Activated CD4-positive, alpha-beta memory T cell treated with anti-CD3 and anti-CD28 coated beads, Interleukin-2, amount 10 ng/mL, durations not matched to agents 7 days and 5 days (primary cell): ENCODE measurements around the gene CDC25C. TPM values are rescaled to one million over a fixed set of nuclear protein-coding genes. Genes with fewer than 3 reads are reported as not detected.
"Not testable (repeated sequence)": the region's sequence is repeated elsewhere in the genome, so short reads cannot be mapped to it uniquely, and the experiment has no call there.

Experiments used
- CTCF ChIA-PET: fragments of 350-600 bp; sonication (Branson Sonifier 250); formaldehyde crosslinking; loops from one replicate; lab custom pipeline; 2021; ENCODE audit warnings: antibody characterized with exemption, inconsistent platforms; lab: Charles Lee
- POLR2A ChIA-PET: fragments of 350-600 bp; sonication (Branson Sonifier 250); formaldehyde crosslinking; loops from one replicate; lab custom pipeline; 2021; ENCODE audit warnings: antibody characterized with exemption; lab: Charles Lee
- DNase-seq: peaks from one replicate; pipeline ENCODE4 v3.0.0-alpha.2; 2020
- H3K27ac Mint-ChIP-seq: one replicate; pipeline ENCODE4 v1.8.0; 2021; ENCODE audit warnings: mild to moderate bottlenecking, mixed read lengths
- H3K27me3 Mint-ChIP-seq: one replicate; pipeline ENCODE4 v1.8.0; 2021; ENCODE audit warnings: mixed read lengths
- H3K36me3 Mint-ChIP-seq: one replicate; pipeline ENCODE4 v1.8.0; 2021; ENCODE audit warnings: low read depth, mixed read lengths
- H3K4me1 Mint-ChIP-seq: one replicate; pipeline ENCODE4 v1.8.0; 2021; ENCODE audit warnings: mixed read lengths
- H3K4me3 Mint-ChIP-seq: one replicate; pipeline ENCODE4 v1.8.0; 2021; ENCODE audit warnings: mild to moderate bottlenecking, mixed read lengths
- H3K9me3 Mint-ChIP-seq: one replicate; pipeline ENCODE4 v1.8.0; 2021; ENCODE audit warnings: mixed read lengths
- total RNA-seq, 2 experiments: library from RNA; stranded (reverse); gene quantifications; one replicate each; pipeline ENCODE4 v1.2.3, GENCODE V29; 2021

The CDC25C gene
- total RNA-seq, 2 experiments from 2014 or later, result 15.2 to 18.4 TPM

DNA sequence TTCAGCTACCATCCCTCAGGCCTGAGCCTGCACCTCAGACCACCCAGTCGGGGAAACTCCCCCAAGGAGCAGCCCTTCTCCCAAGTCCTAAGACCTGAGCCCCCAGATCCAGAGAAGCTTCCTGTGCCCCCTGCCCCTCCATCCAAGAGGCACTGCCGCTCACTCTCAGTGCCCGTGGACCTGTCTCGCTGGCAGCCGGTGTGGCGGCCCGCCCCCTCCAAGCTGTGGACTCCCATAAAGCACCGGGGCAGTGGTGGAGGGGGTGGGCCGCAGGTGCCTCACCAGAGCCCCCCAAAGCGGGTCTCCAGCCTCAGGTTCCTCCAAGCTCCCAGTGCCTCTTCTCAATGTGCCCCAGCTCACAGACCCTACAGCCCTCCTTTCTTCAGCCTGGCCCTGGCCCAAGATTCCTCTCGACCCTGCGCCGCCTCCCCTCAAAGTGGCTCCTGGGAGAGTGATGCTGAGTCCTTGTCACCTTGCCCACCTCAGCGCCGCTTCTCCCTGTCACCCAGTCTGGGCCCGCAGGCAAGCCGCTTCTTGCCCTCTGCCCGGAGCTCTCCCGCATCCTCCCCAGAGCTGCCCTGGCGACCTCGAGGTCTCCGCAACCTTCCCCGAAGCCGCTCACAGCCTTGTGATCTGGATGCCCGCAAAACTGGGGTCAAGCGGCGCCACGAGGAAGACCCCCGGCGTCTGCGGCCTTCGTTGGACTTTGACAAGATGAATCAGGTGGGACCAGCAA is 13.5 kb upstream of the CDC25C start:
- no peak overlapping the region for H3K4me3 Mint-ChIP-seq
- no peaks in the 10 kb centered on the region for H3K27me3 Mint-ChIP-seq
- ChIA-PET POLR2A (interaction anchor here (1.4 kb wide), 1 partner anchor 13 kb away, joined by 6 read pairs; the partner anchor contains the start of gene CDC25C), CTCF (interaction anchor here (1.0 to 1.1 kb wide), 2 partner anchors 8 to 66 kb away, joined by 3 to 6 read pairs; no protein-coding TSS in a partner anchor)
- H3K4me1 Mint-ChIP-seq, result peaks cover 16% of the 10 kb centered on the region
- no peaks in the 10 kb centered on the region for H3K9me3 Mint-ChIP-seq
- peaks cover 59% of the 10 kb centered on the region for H3K36me3 Mint-ChIP-seq
- no peak overlapping the region for H3K27ac Mint-ChIP-seq
- DNase-seq, result no peak

DNA sequence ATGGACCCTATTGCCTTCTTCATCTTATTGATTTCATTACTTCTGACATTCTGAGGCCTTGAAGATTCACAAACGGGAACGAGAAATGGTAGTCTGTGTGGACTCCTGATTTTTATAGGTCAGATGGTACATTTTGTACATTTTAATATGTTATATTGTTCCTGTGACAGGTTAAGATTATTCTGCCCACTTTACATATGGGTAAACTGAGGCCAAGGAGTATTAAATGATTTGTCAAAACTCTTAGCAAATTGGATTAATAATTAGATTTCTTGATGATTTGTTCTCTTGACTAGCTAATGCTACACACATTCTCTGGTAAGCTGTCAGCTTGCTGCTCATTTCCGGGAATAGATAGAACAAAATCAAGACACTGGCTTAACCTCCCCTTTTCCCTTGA is 8.4 kb upstream of the CDC25C start:
- CTCF ChIA-PET, result interaction anchor here (17.2 kb wide), 1 partner anchor 11 kb away, joined by 387 read pairs; the partner anchor contains the start of gene KDM3B
- POLR2A ChIA-PET, result interaction anchor here (0.6 to 6.1 kb wide), 7 partner anchors 9 to 235 kb away, joined by 3 to 182 read pairs (median 4); partner anchors contain the start of genes CDC23, HSPA9 and KDM3B
- Mint-ChIP-seq H3K36me3 (peaks cover 32% of the 10 kb centered on the region), H3K27me3 (no peaks in the 10 kb centered on the region), H3K9me3 (no peaks in the 10 kb centered on the region), H3K27ac (no peak overlapping the region), H3K4me1 (peaks cover 41% of the 10 kb centered on the region), H3K4me3 (peak overlapping the region; percentile 82)
- no peak for DNase-seq

DNA sequence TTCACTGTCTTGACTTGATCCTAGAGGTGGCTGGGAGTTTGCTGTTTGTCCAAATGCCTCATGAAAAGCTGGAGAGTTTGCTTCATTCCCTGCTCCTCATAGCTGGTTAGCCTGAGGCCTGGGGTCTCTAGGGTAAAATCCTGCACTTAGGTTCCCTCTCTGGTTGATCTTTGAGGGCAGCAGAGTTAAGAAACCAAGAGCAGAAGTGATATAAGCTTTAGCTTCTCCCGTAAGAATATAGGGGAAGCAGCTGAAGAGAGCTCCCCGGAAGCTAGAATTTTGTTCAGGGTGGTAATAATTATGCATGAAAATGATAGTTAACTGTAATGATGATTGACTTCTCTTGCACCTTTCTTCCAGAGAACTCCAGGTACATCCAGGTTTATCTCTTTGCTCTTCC is 7.9 kb upstream of the CDC25C start:
- H3K27ac Mint-ChIP-seq, result peak overlapping the region; percentile 79
- H3K9me3 Mint-ChIP-seq, result no peaks in the 10 kb centered on the region
- ChIA-PET POLR2A (interaction anchor here (0.6 to 6.1 kb wide), 7 partner anchors 9 to 236 kb away, joined by 3 to 182 read pairs (median 5); partner anchors contain the start of genes CDC23, HSPA9 and KDM3B), CTCF (interaction anchor here (1.1 to 17.2 kb wide), 2 partner anchors 12 to 164 kb away, joined by 3 to 387 read pairs; partner anchors contain the start of gene KDM3B)
- H3K36me3 Mint-ChIP-seq, result peaks cover 28% of the 10 kb centered on the region
- peaks cover 41% of the 10 kb centered on the region for H3K4me1 Mint-ChIP-seq
- DNase-seq, result no peak
- H3K4me3 Mint-ChIP-seq, result peak overlapping the region; percentile 82
- H3K27me3 Mint-ChIP-seq, result no peaks in the 10 kb centered on the region

DNA sequence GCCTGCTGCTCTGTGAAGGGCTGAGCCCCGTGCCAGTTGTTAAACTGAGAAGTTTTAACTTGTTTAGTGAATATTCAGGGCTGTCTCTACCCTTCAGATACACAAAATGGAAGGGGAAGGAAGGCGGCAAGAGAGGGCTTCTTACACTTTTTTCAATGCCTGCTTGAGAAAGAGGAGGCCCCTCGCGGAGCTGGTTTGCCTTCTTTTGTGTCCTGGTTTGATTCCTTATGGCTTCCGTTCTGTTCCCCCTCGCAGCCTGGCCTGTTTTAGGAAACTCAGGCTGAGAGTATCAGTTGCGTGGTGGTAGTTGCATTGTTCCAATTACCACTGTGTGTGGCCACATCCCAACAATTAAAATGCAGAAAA is 7.5 kb upstream of the CDC25C start:
- DNase-seq, result no peak
- no peaks in the 10 kb centered on the region for H3K27me3 Mint-ChIP-seq
- peaks cover 24% of the 10 kb centered on the region for H3K36me3 Mint-ChIP-seq
- CTCF ChIA-PET, result interaction anchor here (1.1 to 17.2 kb wide), 3 partner anchors 11 to 164 kb away, joined by 3 to 387 read pairs (median 4); partner anchors contain the start of gene KDM3B
- no peaks in the 10 kb centered on the region for H3K9me3 Mint-ChIP-seq
- peaks cover 41% of the 10 kb centered on the region for H3K4me1 Mint-ChIP-seq
- POLR2A ChIA-PET, result interaction anchor here (1.0 to 6.1 kb wide), 8 partner anchors 8 to 954 kb away, joined by 3 to 182 read pairs (median 6); partner anchors contain the start of genes CDC23, HSPA9, KDM3B and MATR3
- H3K27ac Mint-ChIP-seq, result peak overlapping the region; percentile 79
- peak overlapping the region; percentile 82 for H3K4me3 Mint-ChIP-seq

DNA sequence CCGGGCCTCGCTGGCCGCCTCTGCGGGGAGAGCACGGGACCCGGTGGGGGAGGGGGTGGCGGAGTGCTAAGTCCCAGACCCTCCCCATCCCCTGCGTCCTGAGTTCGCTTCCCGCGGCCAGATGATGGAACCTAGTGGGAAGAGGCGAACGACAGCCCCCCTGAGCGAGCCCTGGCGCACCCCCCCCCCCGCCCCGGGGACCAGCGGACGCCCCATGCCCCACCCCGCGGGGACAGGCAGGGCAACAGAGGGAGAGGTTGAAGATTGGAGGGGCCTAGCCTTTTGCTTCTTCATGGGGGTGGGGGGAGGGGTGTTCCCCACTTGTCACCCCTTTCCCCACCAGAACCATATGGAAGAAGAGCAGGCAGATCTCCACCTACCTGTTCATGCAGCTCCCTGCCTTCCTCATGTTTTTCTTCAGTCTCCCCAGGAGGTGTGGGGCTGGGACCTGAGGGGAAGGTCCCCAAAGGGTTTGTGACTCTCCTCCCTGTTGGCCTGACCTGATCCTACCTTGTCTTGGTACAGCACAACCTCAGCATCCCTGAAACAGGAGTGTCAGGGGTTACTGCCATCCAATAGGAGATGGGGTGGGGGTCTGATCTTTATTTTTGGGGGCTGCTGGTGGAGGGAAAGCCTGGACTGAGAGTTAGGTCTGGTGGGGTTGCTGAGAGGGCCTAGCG is 6.9 kb upstream of the CDC25C start:
- peaks cover 41% of the 10 kb centered on the region for H3K4me1 Mint-ChIP-seq
- DNase-seq, result no peak
- POLR2A ChIA-PET, result interaction anchor here (0.6 to 6.1 kb wide), 22 partner anchors 9 to 954 kb away, joined by 3 to 182 read pairs (median 4); partner anchors contain the start of genes CDC23, EGR1, ETF1 and KDM3B

DNA sequence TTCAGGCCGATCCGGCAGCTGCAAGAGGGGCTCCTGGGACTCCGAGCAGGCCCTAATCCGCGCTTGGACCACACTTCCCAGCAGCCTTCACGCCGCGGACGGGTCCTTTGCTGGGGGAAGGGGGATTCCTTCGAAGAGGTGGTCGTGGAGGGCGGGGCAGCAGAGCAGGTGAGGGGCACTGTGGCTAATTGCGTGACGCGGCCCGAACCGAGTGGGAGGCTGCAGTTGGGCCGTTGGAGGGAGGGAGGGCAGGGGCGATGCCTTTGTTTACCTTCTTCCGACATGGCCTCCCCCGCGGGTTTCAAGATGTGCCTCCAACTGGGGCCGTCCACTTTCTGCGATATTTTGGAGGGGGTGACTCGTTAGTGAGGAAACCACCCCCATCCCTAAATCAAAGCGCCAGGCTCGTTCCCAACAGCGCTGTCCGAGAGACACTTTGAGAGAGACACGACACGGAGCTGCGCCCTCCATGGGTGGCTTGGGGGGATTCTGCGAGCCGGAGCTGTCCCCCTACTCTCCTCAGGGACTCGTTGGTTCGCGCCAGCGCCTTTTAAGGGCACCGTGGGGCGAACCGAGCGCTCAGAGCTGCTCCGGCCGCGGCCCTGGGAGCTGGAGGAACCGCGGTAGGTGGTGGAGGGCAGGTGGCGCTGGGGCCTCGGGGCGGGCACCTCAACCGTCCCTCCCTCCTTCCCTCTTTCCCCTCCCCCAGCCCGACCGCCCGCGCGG is 6.2 kb upstream of the CDC25C start, which contains the start of gene FAM53C:
TSS of gene FAM53C (plus strand) at position 582 of the 726 bp plus-strand sequence. CDS start 3,070 bp downstream, outside the sequence.
- Mint-ChIP-seq H3K9me3 (no peaks in the 10 kb centered on the region), H3K4me1 (peaks cover 42% of the 10 kb centered on the region), H3K4me3 (peak within 1 kb of the TSS; percentile 82), H3K27me3 (no peaks in the 10 kb centered on the region), H3K36me3 (peaks cover 15% of the 10 kb centered on the region), H3K27ac (peak within 1 kb of the TSS; percentile 89)
- ChIA-PET CTCF (interaction anchor here (0.9 to 17.2 kb wide), 3 partner anchors 10 to 449 kb away, joined by 4 to 387 read pairs (median 4); partner anchors contain the start of genes KDM3B and PKD2L2), POLR2A (interaction anchor here (0.6 to 6.1 kb wide), 23 partner anchors 8 to 955 kb away, joined by 3 to 182 read pairs (median 4); partner anchors contain the start of genes EGR1, ETF1, HSPA9 and KDM3B)
- DNase-seq, result peak; percentile 93

More for the DNA sequence above, 6.9 kb upstream of the CDC25C start:
- Mint-ChIP-seq H3K9me3 (no peaks in the 10 kb centered on the region), H3K27ac (peak overlapping the region; percentile 79), H3K4me3 (peak overlapping the region; percentile 82), H3K36me3 (peaks cover 18% of the 10 kb centered on the region), H3K27me3 (no peaks in the 10 kb centered on the region)
- CTCF ChIA-PET, result interaction anchor here (0.9 to 17.2 kb wide), 4 partner anchors 10 to 449 kb away, joined by 3 to 387 read pairs (median 4); partner anchors contain the start of genes KDM3B and PKD2L2

DNA sequence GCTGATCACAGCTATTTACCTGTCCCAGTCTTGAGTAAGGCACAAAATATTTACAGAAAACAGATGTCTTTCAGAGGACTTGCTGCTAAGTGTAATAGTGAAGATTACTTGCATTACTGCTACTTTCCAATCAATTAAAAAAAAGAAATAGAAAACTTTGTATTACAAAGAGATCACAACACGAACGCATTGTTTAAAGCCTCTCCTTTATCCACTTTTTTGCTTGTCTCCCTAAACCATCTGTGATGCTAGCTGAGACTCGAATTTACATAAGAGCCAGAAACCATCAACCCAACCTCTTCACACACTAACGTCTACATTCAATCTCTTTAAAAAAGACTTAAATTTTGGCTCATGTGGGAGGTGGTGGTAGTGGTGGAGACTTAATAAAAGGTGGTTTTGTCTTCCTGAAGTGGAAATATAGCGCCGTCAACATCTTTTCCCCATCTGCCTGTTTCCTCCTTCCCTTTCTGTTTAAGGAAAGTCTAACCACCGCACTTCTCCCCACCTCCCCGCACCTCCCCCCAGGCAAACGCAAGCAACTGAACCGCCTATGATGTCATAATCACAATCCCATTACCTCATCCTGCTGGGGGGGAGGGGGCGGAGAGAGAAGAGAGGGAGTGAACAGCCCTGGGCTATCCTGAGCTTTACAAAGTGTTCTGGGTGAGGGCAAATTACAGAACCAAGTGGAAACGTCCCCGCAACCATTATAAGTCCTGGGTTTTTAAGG is 5.5 kb upstream of the CDC25C start:
- Mint-ChIP-seq H3K9me3 (no peaks in the 10 kb centered on the region), H3K4me1 (peaks cover 48% of the 10 kb centered on the region), H3K27me3 (no peaks in the 10 kb centered on the region), H3K27ac (peak overlapping the region; percentile 89), H3K4me3 (peak overlapping the region; percentile 82), H3K36me3 (peaks cover 15% of the 10 kb centered on the region)
- CTCF ChIA-PET, result interaction anchor here (17.2 kb wide), 1 partner anchor 14 kb away, joined by 387 read pairs; the partner anchor contains the start of gene KDM3B
- POLR2A ChIA-PET, result interaction anchor here (1.1 to 6.1 kb wide), 13 partner anchors 8 to 238 kb away, joined by 3 to 182 read pairs (median 5); partner anchors contain the start of genes EGR1, ETF1, HSPA9 and KDM3B
- DNase-seq, result no peak

DNA sequence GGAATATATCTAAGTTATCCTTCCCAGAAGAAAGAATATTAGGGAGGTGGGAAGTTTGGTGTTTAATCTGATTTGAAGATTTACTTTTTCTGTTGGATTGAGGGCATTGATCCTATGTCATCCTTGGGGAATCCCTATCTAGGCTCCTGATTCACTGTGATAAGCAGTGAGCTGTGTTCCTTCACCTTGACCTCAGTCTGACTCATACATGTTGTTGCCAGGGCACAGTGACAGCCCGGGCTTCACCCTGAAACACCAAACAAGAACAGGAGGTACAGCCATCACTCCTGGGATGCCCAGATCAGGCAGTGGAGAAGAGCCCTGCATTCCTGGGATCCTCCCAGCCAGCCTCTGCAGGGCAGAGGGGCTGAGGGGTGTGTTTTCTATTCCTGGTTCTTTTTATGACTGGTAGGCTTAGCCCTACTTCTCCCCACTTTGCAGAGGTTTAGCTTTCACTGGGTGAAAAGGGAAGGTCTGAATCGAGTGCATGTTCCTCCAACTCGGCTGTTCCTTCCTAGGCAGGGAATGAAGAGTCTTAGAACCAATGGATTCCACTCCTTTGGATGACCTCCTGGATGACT is 3.4 kb upstream of the CDC25C start:
- ChIA-PET CTCF (interaction anchor here (17.2 kb wide), 1 partner anchor 16 kb away, joined by 387 read pairs; the partner anchor contains the start of gene KDM3B), POLR2A (interaction anchor here (1.5 to 4.7 kb wide), 2 partner anchors 18 to 302 kb away, joined by 3 to 87 read pairs; partner anchors contain the start of genes FAM13B and KDM3B)
- Mint-ChIP-seq H3K27me3 (no peaks in the 10 kb centered on the region), H3K9me3 (no peaks in the 10 kb centered on the region), H3K4me3 (no peak overlapping the region), H3K36me3 (no peaks in the 10 kb centered on the region), H3K4me1 (peaks cover 47% of the 10 kb centered on the region), H3K27ac (no peak overlapping the region)
- DNase-seq, result no peak

DNA sequence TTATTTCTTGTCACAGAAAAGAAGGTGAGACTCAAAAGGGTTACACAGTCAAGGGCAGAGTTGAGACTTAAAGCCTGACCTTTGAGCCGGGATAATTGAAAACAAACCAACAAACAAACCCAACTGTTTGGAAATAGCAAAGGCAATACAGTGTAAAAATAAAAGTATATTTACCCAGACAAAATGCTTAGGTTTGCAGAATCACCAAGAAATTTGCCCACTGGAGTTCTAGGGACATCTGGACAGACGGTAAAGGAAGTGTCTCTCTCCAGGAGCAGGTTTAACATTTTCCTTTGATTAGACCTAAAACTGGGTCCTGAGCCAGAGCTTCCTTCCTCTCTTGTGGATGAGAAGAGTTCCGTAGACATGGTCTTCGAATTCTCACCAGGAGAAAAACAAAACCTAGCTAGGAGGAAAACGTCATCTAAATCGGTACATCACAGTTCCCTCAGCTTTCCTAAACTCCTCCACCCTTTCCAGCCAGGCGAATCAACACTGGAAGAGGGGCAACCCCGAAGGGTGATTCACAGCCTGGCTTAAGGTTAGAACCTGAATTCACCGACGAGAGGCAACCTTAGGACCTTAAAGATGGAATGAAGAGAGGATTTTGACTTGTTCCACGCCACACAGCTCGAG is 673 bp downstream of the CDC25C start:
- H3K4me1 Mint-ChIP-seq, result peaks cover 32% of the 10 kb centered on the region
- H3K27me3 Mint-ChIP-seq, result no peaks in the 10 kb centered on the region
- POLR2A ChIA-PET, result interaction anchor here (0.6 to 4.7 kb wide), 15 partner anchors 9 to 578 kb away, joined by 3 to 87 read pairs (median 5); partner anchors contain the start of genes BRD8, CDC23, EGR1 and ETF1
- no peaks in the 10 kb centered on the region for H3K9me3 Mint-ChIP-seq
- H3K4me3 Mint-ChIP-seq, result peak overlapping the region; percentile 83
- H3K27ac Mint-ChIP-seq, result peak overlapping the region; percentile 62
- peaks cover 6% of the 10 kb centered on the region for H3K36me3 Mint-ChIP-seq
- CTCF ChIA-PET, result interaction anchor here (1.2 to 17.2 kb wide), 6 partner anchors 12 to 173 kb away, joined by 3 to 387 read pairs (median 6); partner anchors contain the start of genes EGR1, KDM3B and KIF20A
- no peak for DNase-seq

DNA sequence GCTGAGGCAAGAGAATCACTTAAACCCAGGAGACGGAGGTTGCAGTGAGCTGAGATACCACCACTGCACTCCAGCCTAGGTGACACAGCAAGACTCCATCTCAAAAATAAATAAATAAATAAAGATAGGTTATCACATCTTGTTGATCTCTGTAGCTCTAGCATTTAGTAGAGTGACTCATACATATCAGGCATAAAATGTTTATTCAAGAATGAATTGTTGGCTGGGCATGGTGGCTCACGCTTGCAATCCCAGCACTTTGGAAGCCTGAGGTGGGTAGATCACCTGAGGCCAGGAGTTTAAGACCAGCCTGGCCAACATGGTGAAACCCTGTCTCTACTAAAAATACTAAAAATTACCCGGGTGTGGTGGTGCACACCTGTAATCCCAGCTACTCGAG is 13.4 kb downstream of the CDC25C start:
- H3K4me3 Mint-ChIP-seq, POLR2A ChIA-PET, DNase-seq, H3K27me3 Mint-ChIP-seq, H3K4me1 Mint-ChIP-seq, H3K9me3 Mint-ChIP-seq, H3K27ac Mint-ChIP-seq: not testable (repeated sequence)
- H3K36me3 Mint-ChIP-seq, result peaks cover 24% of the 10 kb centered on the region
- CTCF ChIA-PET, result interaction anchor here (1.2 kb wide), 1 partner anchor 132 kb away, joined by 3 read pairs; no protein-coding TSS in a partner anchor
